Anterior cingulate cortex (tissue), 58 donors: ENCODE data around the gene ZNF835.

ENCODE experiments used
- DNase-seq, 58 donors: peaks; one replicate each; lab custom pipeline; 2025; lab: John Stamatoyannopoulos, UW

The ZNF835 gene

GRCh38 chr19:56671613-56671994 is at the start of gene ZNF835:
Gene ZNF835, minus strand, starts transcription at chr19:56671757. Its CDS starts 6,559 bp downstream, at chr19:56665198.
- DNase-seq, result peak in 57 of 58 donors; percentile 62 to 98 (median 91)

DNA sequence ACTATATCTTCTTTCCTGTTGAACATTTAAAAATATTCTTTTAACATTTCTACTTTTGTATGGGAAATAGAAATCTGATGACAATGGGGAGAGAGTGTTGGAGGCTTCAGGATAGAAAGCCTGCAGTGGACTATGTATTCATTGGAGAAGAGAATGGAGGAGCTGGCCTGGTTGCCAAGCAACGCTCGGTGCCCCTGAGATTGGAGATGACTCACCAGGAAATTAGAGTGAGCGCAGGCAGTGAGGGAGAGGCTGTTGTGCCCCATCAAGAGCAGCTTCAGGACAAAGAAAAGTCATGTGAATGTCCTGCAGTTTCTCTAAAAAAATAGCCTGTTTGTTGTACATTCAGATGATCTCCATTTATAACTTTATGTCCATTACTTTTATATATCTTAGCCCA is 48.7 kb upstream of the ZNF835 start:
- peak in 50 of 58 donors; percentile 9 to 84 (median 54) for DNase-seq

DNA sequence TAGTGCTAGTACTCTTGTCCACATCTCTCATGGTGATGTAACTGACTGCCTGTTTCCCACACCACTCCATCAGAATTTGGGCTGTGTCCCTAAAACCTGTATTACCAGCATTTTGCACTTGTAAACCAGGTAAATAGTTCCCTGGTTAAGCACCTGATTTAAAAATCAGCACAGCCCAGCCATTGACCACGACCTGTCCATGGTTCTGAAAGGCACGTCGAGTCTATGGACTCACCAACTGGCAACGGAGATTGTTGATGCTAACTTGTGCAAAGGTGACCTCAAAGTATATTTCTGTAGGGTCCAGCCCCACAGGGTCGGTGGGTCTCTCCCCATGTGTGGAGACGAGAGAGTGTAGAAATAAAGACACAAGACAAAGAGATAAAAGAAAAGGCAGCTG is 46.7 kb upstream of the ZNF835 start:
- DNase-seq, result no peak

GRCh38 chr19:56712611-56713276 is 41.2 kb upstream of the ZNF835 start:
- peak in 49 of 58 donors; percentile 9 to 86 (median 50) for DNase-seq

- DNase-seq, result peak in 1 of 58 donors; percentile 44
These were observed 38.9 kb upstream of the ZNF835 start for GRCh38 chr19:56710437-56710836.

- peak in 42 of 58 donors; percentile 7 to 91 (median 63) for DNase-seq
These were observed 36.3 kb upstream of the ZNF835 start for GRCh38 chr19:56707821-56708220.

GRCh38 chr19:56705939-56706338 is 34.4 kb upstream of the ZNF835 start:
- DNase-seq, result no peak

DNA sequence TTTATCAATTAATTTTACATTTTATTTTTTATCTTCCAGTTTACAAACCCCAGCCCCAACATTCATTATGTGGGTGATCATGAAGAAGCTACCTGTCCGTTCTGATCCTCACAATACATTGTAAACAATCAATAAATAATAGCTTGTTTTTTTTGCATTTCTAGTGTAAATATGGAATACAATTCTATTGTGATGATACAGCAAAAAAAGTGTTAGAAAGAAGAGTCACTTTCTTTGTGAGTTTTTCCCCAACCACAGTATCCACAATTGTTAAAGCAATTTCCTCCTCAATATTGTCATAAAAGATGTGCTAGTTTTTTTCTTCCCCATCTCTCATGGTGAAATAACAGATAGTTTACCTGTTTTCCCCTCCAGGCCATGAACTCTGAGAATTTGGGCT is 30.3 kb upstream of the ZNF835 start:
- no peak for DNase-seq

DNA sequence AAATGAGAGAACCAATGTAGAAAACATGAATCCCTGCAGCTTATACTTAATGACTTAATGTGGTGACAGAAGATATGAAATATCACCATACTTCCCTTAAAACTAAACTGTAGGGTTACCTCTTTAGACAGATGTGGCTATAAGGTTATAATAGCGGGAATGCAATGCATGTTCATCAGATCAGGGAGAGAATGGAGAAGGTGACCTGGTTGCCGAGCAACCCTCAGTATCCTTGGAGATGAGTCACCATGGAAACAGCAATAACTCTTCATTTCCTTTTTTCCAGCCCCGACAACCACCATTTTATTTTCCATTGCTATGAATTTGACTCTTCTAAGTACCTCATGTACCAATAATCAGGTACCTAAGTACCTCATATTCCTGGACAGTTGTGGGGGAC is 28.0 kb upstream of the ZNF835 start:
- DNase-seq, result peak in 10 of 58 donors; percentile 6 to 44 (median 10)

DNA sequence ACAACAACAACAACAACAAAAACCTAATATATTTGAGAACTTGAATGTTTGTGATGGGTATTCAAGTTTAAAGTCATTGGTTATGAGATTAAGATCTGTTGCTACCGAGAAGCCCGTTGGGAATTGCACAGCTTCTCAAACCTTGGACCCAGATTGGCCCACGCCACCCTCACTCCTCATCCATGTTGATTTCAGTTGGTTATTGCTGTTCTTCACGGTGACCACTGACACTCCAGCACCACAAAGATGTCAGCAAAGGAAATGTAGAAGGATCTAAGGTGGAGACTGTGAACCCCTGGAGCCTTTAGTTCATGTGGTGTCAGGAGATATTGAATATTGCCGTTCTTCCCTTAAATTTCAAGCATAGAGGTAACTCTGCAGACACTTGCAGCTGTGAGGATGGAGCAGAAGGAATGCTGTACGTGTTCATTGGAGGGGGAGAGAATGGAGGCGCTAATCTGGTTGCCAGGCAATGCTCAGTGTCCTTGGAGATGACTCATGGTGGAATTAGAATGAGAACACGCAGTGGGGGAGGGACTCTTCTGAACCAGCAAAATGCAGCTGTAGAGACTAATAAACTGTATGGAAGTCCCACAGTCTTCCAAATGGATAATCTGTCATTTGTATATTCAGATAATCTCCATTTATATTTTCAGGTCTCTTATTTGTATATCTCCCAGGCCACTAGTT is 20.8 kb upstream of the ZNF835 start:
- peak in 50 of 58 donors; percentile 8 to 85 (median 50) for DNase-seq

- DNase-seq, result no peak
These were observed 19.1 kb upstream of the ZNF835 start for GRCh38 chr19:56690670-56691069.

- no peak for DNase-seq
These were observed 17.6 kb upstream of the ZNF835 start for GRCh38 chr19:56689198-56689597.

DNA sequence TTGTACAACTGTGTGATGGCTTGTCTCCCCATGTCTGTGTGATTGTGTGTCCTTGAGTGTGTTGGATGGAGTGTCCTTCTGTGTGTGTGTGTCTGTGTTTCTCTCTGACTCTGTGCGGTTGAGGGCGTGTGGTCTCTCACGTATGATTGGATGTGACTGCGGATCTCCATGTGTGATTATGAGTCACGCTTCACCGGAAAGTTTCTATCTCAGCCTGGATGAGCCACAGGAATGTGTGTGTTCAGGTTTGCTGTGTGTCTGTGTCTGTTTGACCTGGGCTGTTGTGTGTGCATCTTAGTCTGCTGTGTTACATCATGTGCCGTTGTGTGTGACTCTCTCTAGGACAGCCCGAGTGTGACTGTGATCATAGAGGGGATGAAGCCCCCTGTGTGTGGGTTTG is 15.5 kb upstream of the ZNF835 start:
- DNase-seq, result no peak

- no peak for DNase-seq
These were observed 11.6 kb upstream of the ZNF835 start for GRCh38 chr19:56683116-56683515.

GRCh38 chr19:56681702-56682101 is 10.1 kb upstream of the ZNF835 start:
- peak in 2 of 58 donors; percentile 7 to 25 for DNase-seq

DNA sequence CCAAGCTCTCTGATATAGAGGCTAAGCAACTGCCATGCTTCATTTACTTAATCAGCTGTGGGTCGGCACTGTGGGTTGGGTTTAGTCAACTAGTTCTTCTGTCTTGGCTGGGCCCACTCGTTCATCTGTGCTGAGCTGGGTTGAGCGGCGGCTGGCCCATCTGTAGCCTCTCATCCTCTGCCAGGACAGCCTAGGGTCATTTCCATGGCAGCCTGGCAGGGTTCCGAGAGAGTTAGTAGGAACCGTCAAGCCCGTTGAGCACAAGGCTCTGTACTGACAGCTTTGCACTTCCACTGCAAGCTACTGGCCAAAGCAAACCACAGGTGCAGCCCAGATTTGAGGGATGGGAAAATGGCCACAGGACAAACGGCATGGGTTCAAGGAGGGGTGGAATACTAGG is 6.6 kb upstream of the ZNF835 start:
- DNase-seq, result peak in 35 of 58 donors; percentile 7 to 74 (median 21)

- peak in 1 of 58 donors; percentile 8 for DNase-seq
These were observed 1.1 kb upstream of the ZNF835 start for GRCh38 chr19:56672610-56673009.

DNA sequence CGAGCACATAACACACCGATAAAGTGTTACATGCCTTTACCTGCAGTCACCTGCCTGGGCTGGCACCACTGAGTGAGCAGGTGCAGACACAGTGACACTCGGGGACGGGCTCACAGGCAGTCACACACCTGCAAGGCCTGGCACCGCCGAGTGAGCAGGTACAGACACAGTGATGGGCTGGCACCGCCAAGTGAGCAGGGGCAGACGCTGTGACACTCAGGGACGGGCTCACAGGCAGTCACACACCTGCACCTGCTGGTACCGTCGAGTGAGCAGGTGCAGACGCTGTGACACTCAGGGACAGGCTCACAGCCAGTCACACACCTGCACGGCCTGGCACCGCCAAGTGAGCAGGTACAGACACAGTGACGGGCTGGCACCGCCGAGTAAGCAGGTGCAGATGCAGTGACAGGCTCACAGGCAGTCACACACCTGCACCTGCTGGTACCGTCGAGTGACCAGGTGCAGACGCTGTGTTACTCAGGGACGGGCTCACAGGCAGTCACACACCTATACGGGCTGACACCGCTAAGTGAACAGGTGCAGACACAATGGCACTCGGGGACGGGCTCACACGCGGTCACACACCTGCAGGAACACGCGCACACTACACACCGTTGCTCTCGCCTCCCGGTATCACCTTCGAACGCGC is 470 bp downstream of the ZNF835 start:
- DNase-seq, result peak in 5 of 58 donors; percentile 20 to 50 (median 39)

- DNase-seq, result no peak
These were observed 1.1 kb downstream of the ZNF835 start for GRCh38 chr19:56670401-56670960.

GRCh38 chr19:56668676-56669075 is 2.9 kb downstream of the ZNF835 start:
- DNase-seq, result no peak

DNA sequence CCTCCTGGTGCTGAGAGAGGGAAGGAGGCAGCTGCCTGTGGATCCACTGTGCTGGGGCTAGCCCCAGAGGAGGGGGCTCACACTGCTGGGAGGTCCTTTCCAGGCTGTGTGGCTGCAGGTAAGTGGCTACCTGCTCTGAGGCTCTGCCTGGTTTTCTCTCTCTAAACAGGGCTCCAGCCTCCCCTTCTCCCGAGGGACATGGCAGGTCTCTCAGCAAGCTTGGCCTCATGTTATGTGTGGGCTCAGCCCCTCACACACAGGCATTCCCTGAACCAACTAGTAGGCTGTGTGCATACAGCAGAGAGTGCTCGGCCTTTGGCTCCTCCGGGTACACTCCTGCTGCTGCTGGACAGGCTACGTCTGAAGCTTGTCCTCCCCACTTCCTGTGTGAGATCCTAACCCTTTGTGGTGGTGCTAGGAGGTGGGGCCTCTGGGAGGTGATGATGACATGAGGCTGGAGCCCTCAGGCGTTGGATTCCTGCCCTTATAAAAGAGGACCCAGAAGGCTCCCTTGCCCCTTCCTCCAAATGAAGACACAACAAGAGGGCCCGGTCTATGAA is 4.2 kb downstream of the ZNF835 start:
- no peak for DNase-seq
